HG02588 (cell line): Measurements from ENCODE around the gene GALNT6.

Source experiments
- ATAC-seq: cut with Tn5 transposase; IDR thresholded peaks from one replicate; pipeline ENCODE4 v1.9.1; 2021; ENCODE audit warnings: mild to moderate bottlenecking, moderate library complexity; ENCODE audit not compliant: unreplicated experiment

GALNT6 gene

GRCh38 chr12:51391283-51392123, at the start of gene GALNT6:
GALNT6 (minus strand) TSS chr12:51391406; CDS start chr12:51379781, 11,625 bp downstream.
- peak; percentile 48 for ATAC-seq

- no peak for ATAC-seq
These were observed 48.1 kb upstream of the GALNT6 start for GRCh38 chr12:51439330-51439729.

GRCh38 chr12:51437431-51437830, 46.2 kb upstream of the GALNT6 start:
- ATAC-seq: no peak

- no peak for ATAC-seq
These were observed 43.1 kb upstream of the GALNT6 start for GRCh38 chr12:51434305-51434704.

- no peak for ATAC-seq
These were observed 41.7 kb upstream of the GALNT6 start for GRCh38 chr12:51432921-51433320.

- ATAC-seq: no peak
These were observed 39.1 kb upstream of the GALNT6 start for GRCh38 chr12:51430196-51430895.

GRCh38 chr12:51429700-51430099, 38.5 kb upstream of the GALNT6 start:
- ATAC-seq: no peak

- ATAC-seq: no peak
These were observed 37.0 kb upstream of the GALNT6 start for GRCh38 chr12:51428256-51428655.

GRCh38 chr12:51424662-51425539, 33.7 kb upstream of the GALNT6 start, which contains the start of gene SLC4A8:
SLC4A8 (plus strand) TSS chr12:51424831; CDS start chr12:51424988, 157 bp downstream.
- ATAC-seq: peak; percentile 90

GRCh38 chr12:51424094-51424661, 33.0 kb upstream of the GALNT6 start:
- ATAC-seq: no peak

GRCh38 chr12:51421266-51421884, 30.2 kb upstream of the GALNT6 start:
- no peak for ATAC-seq

GRCh38 chr12:51419425-51420193, 28.4 kb upstream of the GALNT6 start:
- no peak for ATAC-seq

- no peak for ATAC-seq
These were observed 26.6 kb upstream of the GALNT6 start for GRCh38 chr12:51417826-51418225.

GRCh38 chr12:51415931-51416330, 24.7 kb upstream of the GALNT6 start:
- no peak for ATAC-seq

GRCh38 chr12:51413791-51414190, 22.6 kb upstream of the GALNT6 start:
- ATAC-seq: no peak

GRCh38 chr12:51413149-51413548, 21.9 kb upstream of the GALNT6 start:
- ATAC-seq: no peak

- ATAC-seq: no peak
These were observed 18.6 kb upstream of the GALNT6 start for GRCh38 chr12:51409846-51410245.

GRCh38 chr12:51407604-51408003, 16.4 kb upstream of the GALNT6 start:
- no peak for ATAC-seq

GRCh38 chr12:51406859-51407258, 15.7 kb upstream of the GALNT6 start:
- ATAC-seq: no peak

- ATAC-seq: no peak
These were observed 15.1 kb upstream of the GALNT6 start for GRCh38 chr12:51406290-51406689.
